ENCODE data around the gene PIP5K1C.
"Not testable (repeated sequence)": the region's sequence is repeated elsewhere in the genome, so short reads cannot be mapped to it uniquely, and the experiment has no call there.

Gene PIP5K1C

GRCh38 chr19:3653081-3653795, 47.0 kb downstream of the PIP5K1C start:
- Histone ChIP-seq H3K9ac (ENCODE audit: low read length) (no peak overlapping the region), H3K36me3 (ENCODE audit: control insufficient read depth, low read depth, low read length) (peaks cover 7% of the 10 kb centered on the region), H3K27me3 (ENCODE audit: control insufficient read depth, insufficient read depth, low read length) (no peaks in the 10 kb centered on the region), H3K9me3 (ENCODE audit: control insufficient read depth, low read depth, low read length) (no peaks in the 10 kb centered on the region), H3K4me1 (ENCODE audit: control insufficient read depth, low read depth, low read length) (no peaks in the 10 kb centered on the region), H3K4me3 (ENCODE audit: low read length) (no peak overlapping the region), H3K27ac (ENCODE audit: low read length) (no peak overlapping the region)

GRCh38 chr19:3652422-3652821, 47.8 kb downstream of the PIP5K1C start:
- Histone ChIP-seq H3K36me3 (ENCODE audit: control insufficient read depth, low read depth, low read length) (peaks cover 7% of the 10 kb centered on the region), H3K4me1 (ENCODE audit: control insufficient read depth, low read depth, low read length) (no peaks in the 10 kb centered on the region), H3K9ac (ENCODE audit: low read length) (no peak overlapping the region), H3K9me3 (ENCODE audit: control insufficient read depth, low read depth, low read length) (no peaks in the 10 kb centered on the region), H3K27ac (ENCODE audit: low read length) (no peak overlapping the region), H3K4me3 (ENCODE audit: low read length) (no peak overlapping the region), H3K27me3 (ENCODE audit: control insufficient read depth, insufficient read depth, low read length) (no peaks in the 10 kb centered on the region)

DNA sequence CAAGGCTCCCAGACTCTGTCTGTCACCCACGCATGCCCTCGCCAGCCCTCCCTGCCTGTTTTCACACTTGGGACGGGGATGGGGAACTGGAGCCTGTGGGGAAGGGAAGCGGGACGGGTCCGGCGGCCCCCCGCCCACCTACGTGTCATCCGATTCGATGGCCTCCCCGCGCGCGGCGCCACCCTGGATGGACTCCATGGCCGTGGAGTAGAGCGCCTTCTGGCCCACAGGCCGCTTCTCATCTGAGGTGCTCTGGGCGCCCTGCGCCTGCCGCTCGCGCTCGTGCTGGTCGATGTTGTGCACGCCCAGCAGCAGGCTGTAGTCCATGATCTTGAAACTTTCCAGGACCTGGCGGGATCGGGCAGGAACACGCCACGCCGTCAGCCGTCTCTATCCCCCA, 48.6 kb downstream of the PIP5K1C start:
- no peak overlapping the region for H3K27ac ChIP-seq (ENCODE audit: low read length)

DNA sequence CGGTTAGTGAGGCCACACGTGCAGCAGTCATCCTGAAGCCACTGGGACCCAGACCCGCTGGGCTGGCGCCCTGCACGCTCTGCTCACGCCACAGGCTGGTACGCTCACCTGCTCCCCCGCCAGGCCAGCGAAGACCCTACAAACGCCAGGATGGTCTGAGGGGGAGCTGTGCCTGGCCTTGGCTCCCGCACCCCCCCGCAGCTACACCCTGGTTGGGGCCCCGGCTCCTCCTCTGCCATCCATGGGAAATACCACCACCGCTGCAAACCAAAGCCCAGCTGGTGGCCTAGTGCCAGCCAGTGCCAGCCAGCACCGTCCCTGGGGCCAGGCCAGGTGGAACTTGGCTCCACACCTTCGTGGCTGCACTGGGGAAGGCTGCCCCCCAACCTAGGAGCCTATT, 50.4 kb downstream of the PIP5K1C start:
- Histone ChIP-seq H3K4me1 (ENCODE audit: control insufficient read depth, low read depth, low read length) (no peaks in the 10 kb centered on the region), H3K9me3 (ENCODE audit: control insufficient read depth, low read depth, low read length) (no peaks in the 10 kb centered on the region), H3K27ac (ENCODE audit: low read length) (no peak overlapping the region), H3K27me3 (ENCODE audit: control insufficient read depth, insufficient read depth, low read length) (no peaks in the 10 kb centered on the region), H3K4me3 (ENCODE audit: low read length) (no peak overlapping the region), H3K36me3 (ENCODE audit: control insufficient read depth, low read depth, low read length) (peaks cover 5% of the 10 kb centered on the region), H3K9ac (ENCODE audit: low read length) (no peak overlapping the region)

More for the DNA sequence above, 48.6 kb downstream of the PIP5K1C start:
- H3K9me3 ChIP-seq (ENCODE audit: control insufficient read depth, low read depth, low read length): no peaks in the 10 kb centered on the region
- no peaks in the 10 kb centered on the region for H3K4me1 ChIP-seq (ENCODE audit: control insufficient read depth, low read depth, low read length)
- H3K4me3 ChIP-seq (ENCODE audit: low read length): no peak overlapping the region
- no peak overlapping the region for H3K9ac ChIP-seq (ENCODE audit: low read length)
- peaks cover 7% of the 10 kb centered on the region for H3K36me3 ChIP-seq (ENCODE audit: control insufficient read depth, low read depth, low read length)
- H3K27me3 ChIP-seq (ENCODE audit: control insufficient read depth, insufficient read depth, low read length): no peaks in the 10 kb centered on the region

GRCh38 chr19:3648037-3648905, 52.0 kb downstream of the PIP5K1C start:
- H3K27me3 ChIP-seq (ENCODE audit: control insufficient read depth, insufficient read depth, low read length): no peaks in the 10 kb centered on the region
- no peaks in the 10 kb centered on the region for H3K4me1 ChIP-seq (ENCODE audit: control insufficient read depth, low read depth, low read length)
- H3K36me3 ChIP-seq (ENCODE audit: control insufficient read depth, low read depth, low read length): peaks cover 5% of the 10 kb centered on the region
- H3K9ac ChIP-seq (ENCODE audit: low read length): no peak overlapping the region
- no peaks in the 10 kb centered on the region for H3K9me3 ChIP-seq (ENCODE audit: control insufficient read depth, low read depth, low read length)
- no peak overlapping the region for H3K27ac ChIP-seq (ENCODE audit: low read length)
- H3K4me3 ChIP-seq (ENCODE audit: low read length): no peak overlapping the region

DNA sequence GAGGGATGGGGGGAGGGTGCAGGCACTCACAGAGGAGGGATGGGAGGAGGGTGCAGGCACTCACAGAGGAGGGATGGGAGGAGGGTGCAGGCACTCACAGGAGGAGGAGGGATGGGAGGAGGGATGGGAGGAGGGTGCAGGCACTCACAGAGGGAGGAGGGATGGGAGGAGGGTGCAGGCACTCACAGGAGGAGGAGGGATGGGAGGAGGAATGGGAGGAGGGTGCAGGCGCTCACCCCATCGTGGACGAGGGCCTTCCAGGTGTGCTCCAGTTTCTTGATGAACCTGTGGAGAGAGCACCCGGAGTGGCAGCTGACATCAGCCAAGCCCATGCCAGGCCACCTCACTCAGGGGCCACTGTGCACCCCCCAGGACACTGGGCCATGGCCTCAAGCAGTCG, 53.2 kb downstream of the PIP5K1C start:
- H3K4me1 ChIP-seq (ENCODE audit: control insufficient read depth, low read depth, low read length); H3K27ac ChIP-seq (ENCODE audit: low read length); H3K9me3 ChIP-seq (ENCODE audit: control insufficient read depth, low read depth, low read length); H3K9ac ChIP-seq (ENCODE audit: low read length); H3K27me3 ChIP-seq (ENCODE audit: control insufficient read depth, insufficient read depth, low read length); H3K36me3 ChIP-seq (ENCODE audit: control insufficient read depth, low read depth, low read length); H3K4me3 ChIP-seq (ENCODE audit: low read length): not testable (repeated sequence)

DNA sequence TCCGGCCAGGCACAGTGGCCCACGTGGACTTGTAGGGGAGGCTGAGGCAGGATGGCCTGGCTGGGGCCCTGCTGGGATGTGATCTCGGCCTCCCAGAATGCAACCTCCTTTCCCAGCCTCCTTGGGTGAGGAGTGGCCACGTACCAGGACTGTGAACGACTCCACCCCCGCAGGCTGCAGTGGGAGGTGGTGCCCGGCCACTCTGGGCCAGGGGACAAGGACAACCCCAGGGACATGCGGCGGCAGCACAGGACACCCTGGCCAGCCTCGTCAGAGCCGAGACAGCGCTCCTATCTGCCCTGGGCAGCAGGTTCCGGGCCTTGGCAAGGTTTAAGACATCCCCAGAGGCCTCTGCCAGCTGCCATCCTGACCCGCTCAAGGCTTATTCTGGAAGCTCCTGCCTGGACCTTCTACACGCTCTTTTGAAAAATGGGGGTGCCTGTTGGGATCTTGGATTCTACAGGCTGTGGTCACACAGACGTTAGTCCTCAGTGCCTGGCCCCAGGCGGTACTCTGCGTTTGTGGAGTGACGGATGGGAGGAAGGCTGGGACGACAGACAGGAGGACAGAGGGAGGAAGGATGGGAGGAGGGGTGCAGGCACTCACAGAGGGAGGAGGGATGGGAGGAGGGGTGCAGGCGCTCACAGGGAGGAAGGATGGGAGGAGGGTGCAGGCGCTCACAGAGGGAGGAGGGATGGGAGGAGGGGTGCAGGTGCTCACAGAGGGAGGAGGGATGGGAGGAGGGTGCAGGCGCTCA, 53.8 kb downstream of the PIP5K1C start:
- Histone ChIP-seq H3K4me3 (ENCODE audit: low read length) (no peak overlapping the region), H3K9me3 (ENCODE audit: control insufficient read depth, low read depth, low read length) (no peaks in the 10 kb centered on the region), H3K9ac (ENCODE audit: low read length) (no peak overlapping the region), H3K27me3 (ENCODE audit: control insufficient read depth, insufficient read depth, low read length) (no peaks in the 10 kb centered on the region), H3K36me3 (ENCODE audit: control insufficient read depth, low read depth, low read length) (no peaks in the 10 kb centered on the region), H3K4me1 (ENCODE audit: control insufficient read depth, low read depth, low read length) (no peaks in the 10 kb centered on the region), H3K27ac (ENCODE audit: low read length) (no peak overlapping the region)

- no peaks in the 10 kb centered on the region for H3K9me3 ChIP-seq (ENCODE audit: control insufficient read depth, low read depth, low read length)
- H3K27me3 ChIP-seq (ENCODE audit: control insufficient read depth, insufficient read depth, low read length): no peaks in the 10 kb centered on the region
- no peak overlapping the region for H3K9ac ChIP-seq (ENCODE audit: low read length)
- H3K36me3 ChIP-seq (ENCODE audit: control insufficient read depth, low read depth, low read length): no peaks in the 10 kb centered on the region
- no peak overlapping the region for H3K4me3 ChIP-seq (ENCODE audit: low read length)
- no peak overlapping the region for H3K27ac ChIP-seq (ENCODE audit: low read length)
- no peaks in the 10 kb centered on the region for H3K4me1 ChIP-seq (ENCODE audit: control insufficient read depth, low read depth, low read length)
Observed at GRCh38 chr19:3645726-3646125, 54.5 kb downstream of the PIP5K1C start.

GRCh38 chr19:3645067-3645396, 55.2 kb downstream of the PIP5K1C start:
- Histone ChIP-seq H3K9me3 (ENCODE audit: control insufficient read depth, low read depth, low read length) (no peaks in the 10 kb centered on the region), H3K36me3 (ENCODE audit: control insufficient read depth, low read depth, low read length) (no peaks in the 10 kb centered on the region), H3K27me3 (ENCODE audit: control insufficient read depth, insufficient read depth, low read length) (no peaks in the 10 kb centered on the region), H3K4me3 (ENCODE audit: low read length) (no peak overlapping the region), H3K27ac (ENCODE audit: low read length) (no peak overlapping the region), H3K9ac (ENCODE audit: low read length) (no peak overlapping the region), H3K4me1 (ENCODE audit: control insufficient read depth, low read depth, low read length) (no peaks in the 10 kb centered on the region)

DNA sequence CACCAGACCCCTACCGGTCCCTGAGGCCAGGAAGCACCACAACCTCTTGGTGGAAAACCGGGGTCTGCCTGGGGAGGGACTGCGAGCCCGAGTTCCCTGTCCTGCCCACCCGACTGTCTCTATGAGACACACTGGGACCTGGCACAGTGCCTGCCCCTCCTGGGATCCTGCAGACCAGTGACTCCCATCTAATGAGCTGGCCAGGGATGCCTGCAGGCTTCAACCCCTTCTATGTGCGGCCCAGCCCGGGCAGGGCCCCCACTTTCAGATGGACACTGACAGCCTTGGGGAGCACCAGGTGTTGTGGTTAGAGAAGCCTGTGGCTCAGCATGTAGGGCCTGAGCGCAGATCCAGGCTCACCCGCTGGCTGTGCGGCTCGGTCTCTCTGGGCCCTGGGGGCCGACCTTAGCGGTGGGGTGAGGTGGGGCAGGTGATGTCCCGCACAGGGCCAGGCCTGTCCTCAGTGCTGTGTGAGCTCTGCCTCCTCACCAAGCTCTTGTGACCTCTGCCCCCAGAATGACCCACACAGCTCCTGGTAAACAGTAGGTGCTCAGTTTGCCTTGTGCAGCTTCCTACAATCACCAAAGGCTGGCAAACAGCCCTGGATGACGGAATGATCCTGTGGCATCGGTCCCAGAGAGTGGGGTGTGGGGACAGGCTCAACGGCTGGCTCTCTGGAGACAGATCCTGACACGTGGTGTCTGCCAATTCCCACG, 55.8 kb downstream of the PIP5K1C start:
- Histone ChIP-seq H3K9me3 (ENCODE audit: control insufficient read depth, low read depth, low read length) (no peaks in the 10 kb centered on the region), H3K27ac (ENCODE audit: low read length) (no peak overlapping the region), H3K9ac (ENCODE audit: low read length) (no peak overlapping the region), H3K36me3 (ENCODE audit: control insufficient read depth, low read depth, low read length) (peaks cover 3% of the 10 kb centered on the region), H3K27me3 (ENCODE audit: control insufficient read depth, insufficient read depth, low read length) (no peaks in the 10 kb centered on the region), H3K4me1 (ENCODE audit: control insufficient read depth, low read depth, low read length) (no peaks in the 10 kb centered on the region), H3K4me3 (ENCODE audit: low read length) (no peak overlapping the region)

DNA sequence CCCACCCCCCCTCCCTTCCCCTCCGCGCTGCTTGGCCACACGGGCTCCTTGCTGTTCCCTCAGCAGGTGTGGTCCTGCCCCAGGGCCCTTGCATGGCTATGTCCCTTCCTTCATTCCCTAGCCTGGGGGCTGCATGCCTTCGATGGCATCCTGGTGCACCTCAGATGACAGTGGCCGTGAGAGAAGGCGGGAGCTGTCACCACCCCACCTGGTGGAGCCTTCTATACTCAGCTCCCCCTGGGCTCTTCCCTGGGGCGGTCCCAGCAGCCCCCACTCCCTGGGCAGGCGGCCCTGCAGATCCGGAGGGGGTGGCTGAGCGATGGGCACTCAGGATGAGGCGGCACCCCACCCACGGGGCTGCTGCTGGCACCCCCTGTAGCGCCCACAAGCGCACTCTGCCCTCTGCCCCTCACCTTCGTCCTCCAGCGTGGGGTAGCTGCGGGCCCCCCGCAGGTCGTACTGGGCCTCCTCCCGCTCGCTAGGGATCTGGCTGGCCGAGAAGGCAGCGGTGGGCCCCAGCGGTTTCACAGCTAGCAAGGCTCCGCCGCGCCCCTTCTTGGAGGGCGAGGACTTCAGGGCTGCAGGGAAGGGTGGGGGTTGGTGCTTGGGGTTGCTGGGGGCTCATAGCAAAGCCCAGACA, 56.5 kb downstream of the PIP5K1C start:
- Histone ChIP-seq H3K9ac (ENCODE audit: low read length) (no peak overlapping the region), H3K4me1 (ENCODE audit: control insufficient read depth, low read depth, low read length) (no peaks in the 10 kb centered on the region), H3K36me3 (ENCODE audit: control insufficient read depth, low read depth, low read length) (peaks cover 8% of the 10 kb centered on the region), H3K4me3 (ENCODE audit: low read length) (no peak overlapping the region), H3K9me3 (ENCODE audit: control insufficient read depth, low read depth, low read length) (no peaks in the 10 kb centered on the region), H3K27ac (ENCODE audit: low read length) (no peak overlapping the region), H3K27me3 (ENCODE audit: control insufficient read depth, insufficient read depth, low read length) (no peaks in the 10 kb centered on the region)
